GM12801 (cell line): ENCODE data around the gene PARD3B.

Experiments used
- TF ChIP-seq, protein P1 (sequence below): IDR thresholded peaks from one replicate; pipeline ENCODE4 v1.5.1; 2011; ENCODE audit warnings: control low read depth; ENCODE audit not compliant: insufficient read length; ENCODE audit errors: extremely low read depth

PARD3B gene

GRCh38 chr2:205654878-205655605 is 1109.8 kb downstream of the PARD3B start:
- TF ChIP-seq, protein P1, sequence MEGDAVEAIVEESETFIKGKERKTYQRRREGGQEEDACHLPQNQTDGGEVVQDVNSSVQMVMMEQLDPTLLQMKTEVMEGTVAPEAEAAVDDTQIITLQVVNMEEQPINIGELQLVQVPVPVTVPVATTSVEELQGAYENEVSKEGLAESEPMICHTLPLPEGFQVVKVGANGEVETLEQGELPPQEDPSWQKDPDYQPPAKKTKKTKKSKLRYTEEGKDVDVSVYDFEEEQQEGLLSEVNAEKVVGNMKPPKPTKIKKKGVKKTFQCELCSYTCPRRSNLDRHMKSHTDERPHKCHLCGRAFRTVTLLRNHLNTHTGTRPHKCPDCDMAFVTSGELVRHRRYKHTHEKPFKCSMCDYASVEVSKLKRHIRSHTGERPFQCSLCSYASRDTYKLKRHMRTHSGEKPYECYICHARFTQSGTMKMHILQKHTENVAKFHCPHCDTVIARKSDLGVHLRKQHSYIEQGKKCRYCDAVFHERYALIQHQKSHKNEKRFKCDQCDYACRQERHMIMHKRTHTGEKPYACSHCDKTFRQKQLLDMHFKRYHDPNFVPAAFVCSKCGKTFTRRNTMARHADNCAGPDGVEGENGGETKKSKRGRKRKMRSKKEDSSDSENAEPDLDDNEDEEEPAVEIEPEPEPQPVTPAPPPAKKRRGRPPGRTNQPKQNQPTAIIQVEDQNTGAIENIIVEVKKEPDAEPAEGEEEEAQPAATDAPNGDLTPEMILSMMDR = no peak

DNA sequence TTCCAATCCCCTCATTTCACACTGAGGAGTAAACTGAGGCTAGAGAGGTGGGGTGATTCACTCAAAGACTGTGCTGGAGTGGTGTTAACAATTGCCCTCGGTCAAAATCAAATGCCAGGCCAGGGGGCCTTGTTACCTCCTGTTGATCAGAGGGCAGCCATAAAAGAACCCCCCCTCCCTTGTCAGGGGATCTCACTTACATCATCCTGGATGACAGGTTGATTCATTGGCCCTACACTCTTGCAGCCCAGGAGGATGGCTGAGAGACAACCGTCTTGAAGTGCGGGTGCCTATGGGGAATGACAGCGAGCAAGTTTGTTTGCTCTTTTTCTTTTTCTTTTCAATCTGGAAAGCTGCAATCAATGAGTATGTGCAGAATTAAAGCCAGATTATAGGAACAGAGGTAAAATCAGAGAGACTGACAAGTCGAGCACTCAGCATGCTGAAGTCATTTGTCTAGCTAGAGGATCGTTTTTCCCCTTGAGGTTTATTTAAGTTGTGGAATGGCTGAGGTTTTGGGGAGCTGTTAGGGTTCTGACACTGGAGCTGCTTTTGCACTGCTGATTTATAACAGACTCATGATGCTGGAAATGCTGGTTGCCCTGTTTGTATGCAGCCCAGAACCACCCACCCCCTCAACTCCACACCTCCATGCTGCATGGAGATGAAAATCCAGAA is 1110.6 kb downstream of the PARD3B start:
- TF ChIP-seq, protein P1 = no peak

DNA sequence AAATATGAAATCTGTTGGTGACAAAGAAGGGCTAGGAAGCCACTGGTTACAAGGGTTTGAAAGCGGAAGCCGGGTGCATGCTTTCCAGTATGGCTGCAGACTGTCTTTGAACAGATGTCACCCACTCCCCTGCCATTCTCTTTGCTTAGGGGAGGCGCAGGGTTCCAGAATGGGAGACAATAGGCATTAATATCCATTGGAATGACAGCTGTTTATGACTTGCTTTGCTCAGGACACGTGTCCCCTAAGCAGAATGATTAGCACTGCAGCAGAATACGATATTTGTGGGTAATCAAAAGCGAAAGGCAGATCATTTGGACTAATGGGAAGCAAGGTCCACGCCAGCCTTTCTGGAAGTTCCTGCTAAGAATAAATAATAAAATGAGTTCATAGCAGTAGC is 1111.2 kb downstream of the PARD3B start:
- TF ChIP-seq, protein P1 = no peak

DNA sequence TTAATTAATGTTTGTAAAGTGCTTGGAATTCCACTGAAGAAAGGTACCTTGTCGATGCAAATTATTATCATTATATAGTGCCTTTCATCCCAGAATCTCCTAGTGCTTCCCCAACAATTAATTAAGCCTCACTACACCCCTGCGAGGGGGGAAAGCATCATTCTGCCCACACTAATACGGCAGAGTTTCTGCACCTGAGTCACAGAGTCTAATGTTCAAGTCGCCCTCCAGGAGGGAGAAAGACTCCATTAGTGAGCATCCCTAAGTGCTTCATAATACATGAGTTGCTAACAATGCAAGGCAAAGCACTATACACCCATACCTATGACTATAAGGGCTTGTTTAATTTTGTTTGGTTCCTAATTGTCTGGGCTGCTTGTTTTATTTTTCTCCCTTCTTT is 1111.7 kb downstream of the PARD3B start:
- TF ChIP-seq, protein P1 = no peak

- TF ChIP-seq, protein P1 = no peak
Measured at GRCh38 chr2:205657579-205657978, 1112.3 kb downstream of the PARD3B start.

- TF ChIP-seq, protein P1 = no peak
Measured at GRCh38 chr2:205658068-205658467, 1112.8 kb downstream of the PARD3B start.

GRCh38 chr2:205658572-205658971 is 1113.3 kb downstream of the PARD3B start:
- TF ChIP-seq, protein P1 = no peak
